ENCODE results near the gene RAET1E.

GRCh38 chr6:149861603-149862423, 36.1 kb downstream of the RAET1E start:
- TF ChIP-seq YY1 (IDR thresholded peaks at IDR 0.05; ENCODE audit: insufficient read depth, insufficient read length), result no peak
- no peak for TF ChIP-seq ZNF274 (IDR thresholded peaks at IDR 0.05; ENCODE audit: low read depth, low read length)

Data from NT2/D1 (cell line).